ENCODE results near the gene EPS8.

GRCh38 chr12:15636060-15636890 lies 152.9 kb downstream of the EPS8 start:
- no peak for TF ChIP-seq CBFB (CRISPR knock-in tag; IDR thresholded peaks at IDR 0.05; ENCODE audit: low read depth)
- no peak for TF ChIP-seq JUN (CRISPR knock-in tag; IDR thresholded peaks at IDR 0.05)
- TF ChIP-seq NFE2L1 (CRISPR knock-in tag; IDR thresholded peaks at IDR 0.05) = no peak
- no peak for TF ChIP-seq CTCF (IDR thresholded peaks at IDR 0.05)
- TF ChIP-seq ZNF396 (CRISPR knock-in tag; IDR thresholded peaks at IDR 0.05; ENCODE audit: borderline replicate concordance) = no peak
- no peak for TF ChIP-seq ELF4 (CRISPR knock-in tag; IDR thresholded peaks at IDR 0.05; ENCODE audit: low read depth)
